Vagina (tissue), 2 donors: ENCODE data around the gene DLGAP5.

Experiments used
- POLR2A ChIP-seq, 2 donors: fragments of 450-650 bp; IDR thresholded peaks; one replicate each; pipeline ENCODE4 v1.6.1; 2017; ENCODE audit warnings: antibody characterized with exemption in 2 of 2, mild to moderate bottlenecking in 2 of 2, moderate library complexity in 2 of 2
- POLR2AphosphoS5 ChIP-seq, 2 donors: sonication (generic); formaldehyde crosslinking; IDR thresholded peaks; one replicate each; pipeline ENCODE4 v1.9.0; 2017; ENCODE audit warnings: antibody characterized with exemption in 2 of 2, mild to moderate bottlenecking in 2 of 2, low read depth in 1 of 2; ENCODE audit not compliant: insufficient read depth in 1 of 2
- TF ChIP-seq, protein P1 (sequence below), 3 experiments: fragments of 450-650 bp in 2 of 3; fragments of 200-600 bp in 1 of 3; sonication (generic) in 1 of 3; IDR thresholded peaks; one replicate each; pipeline ENCODE4 v1.5.1; 2017 to 2019; ENCODE audit warnings: antibody characterized with exemption in 3 of 3, mild to moderate bottlenecking in 2 of 3, moderate library complexity in 2 of 3

DNA sequence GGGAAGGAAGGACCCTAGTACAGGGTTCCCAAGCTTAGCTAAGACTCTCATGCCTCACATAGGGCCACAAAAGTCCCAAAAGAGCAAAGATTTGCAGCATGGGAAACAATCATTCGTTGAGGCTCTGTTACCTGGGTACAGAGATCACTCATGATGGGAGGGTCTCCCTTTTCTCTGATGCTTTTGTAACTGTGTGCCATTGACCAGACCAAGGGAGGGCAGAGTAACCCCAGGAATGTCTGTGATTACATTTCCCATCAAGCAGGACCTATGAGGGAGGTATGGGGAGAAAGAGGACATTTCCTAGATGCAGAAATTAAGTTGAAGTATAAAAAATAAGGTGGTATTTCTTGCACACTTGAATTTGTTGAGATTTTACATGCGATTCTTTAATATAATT, 16.4 kb upstream of the DLGAP5 start:
- TF ChIP-seq, protein P1, sequence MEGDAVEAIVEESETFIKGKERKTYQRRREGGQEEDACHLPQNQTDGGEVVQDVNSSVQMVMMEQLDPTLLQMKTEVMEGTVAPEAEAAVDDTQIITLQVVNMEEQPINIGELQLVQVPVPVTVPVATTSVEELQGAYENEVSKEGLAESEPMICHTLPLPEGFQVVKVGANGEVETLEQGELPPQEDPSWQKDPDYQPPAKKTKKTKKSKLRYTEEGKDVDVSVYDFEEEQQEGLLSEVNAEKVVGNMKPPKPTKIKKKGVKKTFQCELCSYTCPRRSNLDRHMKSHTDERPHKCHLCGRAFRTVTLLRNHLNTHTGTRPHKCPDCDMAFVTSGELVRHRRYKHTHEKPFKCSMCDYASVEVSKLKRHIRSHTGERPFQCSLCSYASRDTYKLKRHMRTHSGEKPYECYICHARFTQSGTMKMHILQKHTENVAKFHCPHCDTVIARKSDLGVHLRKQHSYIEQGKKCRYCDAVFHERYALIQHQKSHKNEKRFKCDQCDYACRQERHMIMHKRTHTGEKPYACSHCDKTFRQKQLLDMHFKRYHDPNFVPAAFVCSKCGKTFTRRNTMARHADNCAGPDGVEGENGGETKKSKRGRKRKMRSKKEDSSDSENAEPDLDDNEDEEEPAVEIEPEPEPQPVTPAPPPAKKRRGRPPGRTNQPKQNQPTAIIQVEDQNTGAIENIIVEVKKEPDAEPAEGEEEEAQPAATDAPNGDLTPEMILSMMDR (IDR thresholded peaks at IDR 0.05): no peak
- no peak for TF ChIP-seq POLR2A (IDR thresholded peaks at IDR 0.05)
- no peak for TF ChIP-seq POLR2AphosphoS5 (IDR thresholded peaks at IDR 0.05; ENCODE audit: insufficient read depth in 1 of 2, low read depth in 1 of 2)
